BJ (cell line): ENCODE data around the gene TAS1R1. TPM values are rescaled to one million over a fixed set of nuclear protein-coding genes. Genes with fewer than 3 reads are reported as not detected.

Source experiments
- CTCF ChIA-PET: fragments of 350-600 bp; formaldehyde crosslinking; extraction: SDS; loops from one replicate; lab custom pipeline; 2021; ENCODE audit warnings: antibody characterized with exemption, inconsistent platforms; lab: Yijun Ruan, JAX
- POLR2A ChIA-PET: fragments of 300-600 bp; sonication (Branson Sonifier 250); formaldehyde crosslinking; extraction: SDS; loops from one replicate; lab custom pipeline; 2021; ENCODE audit warnings: antibody characterized with exemption; lab: Charles Lee
- DNase-seq: peaks from one replicate; pipeline ENCODE4 v3.0.0-alpha.2; 2011; ENCODE audit warnings: low read depth
- H3K27me3 ChIP-seq: 2 replicates; pipeline ENCODE4 v1.6.0; 2011; ENCODE audit warnings: low read length; ENCODE audit not compliant: control insufficient read depth, insufficient read depth
- H3K36me3 ChIP-seq: 2 replicates; pipeline ENCODE4 v1.5.1; 2011; ENCODE audit warnings: low read length; ENCODE audit not compliant: control insufficient read depth, insufficient read depth
- H3K4me3 ChIP-seq: 2 replicates; pipeline ENCODE4 v1.5.1; 2011; ENCODE audit warnings: low read depth, mild to moderate bottlenecking, control low read depth, low read length
- polyA plus RNA-seq: library from polyadenylated mRNA; depleted of rRNA; stranded (reverse); fragments of >200 nt; gene quantifications from 2 replicates; pipeline ENCODE4 v1.2.3, GENCODE V29; 2011
- TF ChIP-seq, protein P1 (sequence below): IDR thresholded peaks from 2 replicates; pipeline ENCODE4 v1.5.1; 2011; ENCODE audit warnings: low read depth, mild to moderate bottlenecking, control low read depth, inconsistent platforms, low read length, moderate library complexity; ENCODE audit not compliant: insufficient read depth

Gene TAS1R1
- polyA plus RNA-seq, 1 experiment: 0.25 TPM

DNA sequence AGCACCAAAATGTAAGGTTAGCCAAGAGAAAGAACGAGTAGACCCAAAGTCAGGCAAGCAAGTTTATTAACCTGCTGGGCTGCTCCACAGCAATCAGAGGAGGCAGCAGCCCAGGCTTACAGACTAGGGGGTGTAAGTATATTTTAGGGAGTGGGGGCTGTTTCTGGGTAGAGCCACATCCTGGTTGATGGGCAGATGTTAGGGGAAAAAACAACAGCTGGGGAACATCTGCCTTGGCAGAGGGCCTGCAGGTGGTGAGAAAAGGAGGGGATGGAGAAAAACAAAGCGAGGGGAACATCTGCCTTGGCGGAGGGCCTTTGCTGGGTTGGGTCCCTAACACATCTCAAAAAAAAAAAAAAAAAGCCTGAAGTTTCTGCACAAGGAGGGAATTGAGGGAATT, 15.0 kb downstream of the TAS1R1 start:
- TF ChIP-seq, protein P1, sequence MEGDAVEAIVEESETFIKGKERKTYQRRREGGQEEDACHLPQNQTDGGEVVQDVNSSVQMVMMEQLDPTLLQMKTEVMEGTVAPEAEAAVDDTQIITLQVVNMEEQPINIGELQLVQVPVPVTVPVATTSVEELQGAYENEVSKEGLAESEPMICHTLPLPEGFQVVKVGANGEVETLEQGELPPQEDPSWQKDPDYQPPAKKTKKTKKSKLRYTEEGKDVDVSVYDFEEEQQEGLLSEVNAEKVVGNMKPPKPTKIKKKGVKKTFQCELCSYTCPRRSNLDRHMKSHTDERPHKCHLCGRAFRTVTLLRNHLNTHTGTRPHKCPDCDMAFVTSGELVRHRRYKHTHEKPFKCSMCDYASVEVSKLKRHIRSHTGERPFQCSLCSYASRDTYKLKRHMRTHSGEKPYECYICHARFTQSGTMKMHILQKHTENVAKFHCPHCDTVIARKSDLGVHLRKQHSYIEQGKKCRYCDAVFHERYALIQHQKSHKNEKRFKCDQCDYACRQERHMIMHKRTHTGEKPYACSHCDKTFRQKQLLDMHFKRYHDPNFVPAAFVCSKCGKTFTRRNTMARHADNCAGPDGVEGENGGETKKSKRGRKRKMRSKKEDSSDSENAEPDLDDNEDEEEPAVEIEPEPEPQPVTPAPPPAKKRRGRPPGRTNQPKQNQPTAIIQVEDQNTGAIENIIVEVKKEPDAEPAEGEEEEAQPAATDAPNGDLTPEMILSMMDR: no peak
- CTCF ChIA-PET: interaction anchor here (1.0 to 1.9 kb wide), 2 partner anchors 8 to 15 kb away, joined by 3 to 6 read pairs; partner anchors contain the start of genes NOL9 and TAS1R1
- no peaks in the 10 kb centered on the region for H3K36me3 ChIP-seq
- peaks cover 10% of the 10 kb centered on the region for H3K27me3 ChIP-seq
- no peak for DNase-seq
- POLR2A ChIA-PET: no interaction called here
- H3K4me3 ChIP-seq: no peak overlapping the region

GRCh38 chr1:6570987-6571386, 15.9 kb downstream of the TAS1R1 start:
- ChIA-PET CTCF (interaction anchor here (1.9 kb wide), 1 partner anchor 16 kb away, joined by 6 read pairs; the partner anchor contains the start of genes NOL9 and TAS1R1), POLR2A (interaction anchor here (0.6 kb wide), 1 partner anchor 9 kb away, joined by 7 read pairs; the partner anchor contains the start of gene ZBTB48)
- Histone ChIP-seq H3K4me3 (no peak overlapping the region), H3K36me3 (no peaks in the 10 kb centered on the region), H3K27me3 (peaks cover 6% of the 10 kb centered on the region)
- TF ChIP-seq, protein P1: no peak
- no peak for DNase-seq

DNA sequence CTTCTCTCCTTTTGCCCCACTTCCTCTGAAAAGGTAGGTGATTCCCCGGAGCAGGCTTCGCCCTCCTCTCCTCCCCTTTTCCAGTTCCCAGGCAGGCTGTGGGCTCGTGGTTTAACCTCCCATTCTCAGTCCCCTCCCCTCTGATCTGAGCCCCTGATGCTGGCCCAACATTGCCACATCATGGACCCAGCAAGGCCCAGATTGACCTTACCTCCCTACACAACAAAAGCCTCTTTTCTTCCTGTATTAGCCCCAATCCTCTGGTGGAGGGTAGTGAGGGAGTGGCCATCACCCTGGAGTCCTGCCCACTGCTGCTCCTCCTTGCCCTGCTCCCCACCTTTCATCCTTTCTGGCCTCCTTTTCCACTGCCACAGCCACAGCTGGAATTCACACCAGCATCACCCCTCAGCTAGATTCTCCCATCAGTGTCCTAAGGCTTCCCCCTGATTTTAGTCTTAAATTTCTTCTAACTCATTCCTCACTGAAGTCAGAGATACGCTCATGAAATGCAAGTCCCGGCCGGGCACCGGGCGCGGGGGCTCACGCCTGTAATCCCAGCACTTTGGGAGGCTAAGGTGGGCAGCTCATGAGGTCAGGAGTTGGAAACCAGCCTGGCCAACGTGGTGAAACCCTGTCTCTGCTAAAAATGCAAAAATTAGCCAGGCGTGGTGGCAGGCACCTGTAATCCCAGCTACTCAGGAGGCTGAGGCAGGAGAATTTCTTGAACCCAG, 17.7 kb downstream of the TAS1R1 start:
- DNase-seq: no peak
- ChIA-PET CTCF (interaction anchor here (0.7 kb wide), 1 partner anchor 74 kb away, joined by 3 read pairs; no protein-coding TSS in a partner anchor), POLR2A (no interaction called here)
- TF ChIP-seq, protein P1: no peak
- no peak overlapping the region for H3K4me3 ChIP-seq
- peaks cover 4% of the 10 kb centered on the region for H3K27me3 ChIP-seq
- no peaks in the 10 kb centered on the region for H3K36me3 ChIP-seq

DNA sequence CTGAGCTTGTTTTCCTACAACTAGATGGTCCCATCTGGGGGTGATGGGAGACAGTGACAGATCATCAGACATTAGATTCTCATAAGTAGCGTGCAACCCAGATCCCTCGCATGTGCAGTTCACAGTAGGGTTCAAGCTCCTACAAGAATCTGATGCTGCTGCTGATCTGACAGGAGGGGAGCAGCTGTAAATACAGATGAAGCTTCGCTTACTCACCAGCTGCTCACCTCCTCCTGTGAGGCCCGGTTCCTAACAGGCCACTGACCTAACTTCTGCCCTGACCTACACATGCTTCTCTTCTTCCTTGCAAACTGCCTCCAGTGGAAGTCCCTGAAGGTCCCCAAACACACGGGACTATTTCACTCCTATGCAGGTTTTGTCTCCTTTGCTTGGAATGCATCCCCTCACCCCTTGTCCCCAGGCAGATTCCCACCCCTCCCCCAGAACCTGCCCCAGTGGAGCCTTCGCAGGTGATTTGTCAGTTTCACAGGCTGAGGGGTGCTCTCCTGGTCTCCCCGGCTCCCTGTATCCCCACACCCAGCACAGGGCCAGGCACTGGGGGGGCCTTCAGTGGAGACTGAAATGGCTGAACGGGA, 19.0 kb downstream of the TAS1R1 start:
- Histone ChIP-seq H3K27me3 (peaks cover 4% of the 10 kb centered on the region), H3K4me3 (no peak overlapping the region), H3K36me3 (no peaks in the 10 kb centered on the region)
- CTCF ChIA-PET: interaction anchor here (4.0 kb wide), 1 partner anchor 20 kb away, joined by 12 read pairs; the partner anchor contains the start of genes NOL9 and TAS1R1
- POLR2A ChIA-PET: no interaction called here
- no peak for DNase-seq
- TF ChIP-seq, protein P1: no peak

- peaks cover 4% of the 10 kb centered on the region for H3K27me3 ChIP-seq
- no peak for DNase-seq
- CTCF ChIA-PET: interaction anchor here (4.0 kb wide), 1 partner anchor 20 kb away, joined by 12 read pairs; the partner anchor contains the start of genes NOL9 and TAS1R1
Measured at GRCh38 chr1:6574818-6575217, 19.7 kb downstream of the TAS1R1 start.

More at GRCh38 chr1:6574818-6575217, 19.7 kb downstream of the TAS1R1 start:
- H3K36me3 ChIP-seq: no peaks in the 10 kb centered on the region
- no peak overlapping the region for H3K4me3 ChIP-seq
- POLR2A ChIA-PET: no interaction called here
- TF ChIP-seq, protein P1: no peak
